CD4-positive, alpha-beta T cell treated with Interleukin-2 at 100 ng/mL for 4 hours (primary cell): ENCODE data around the gene TBC1D22B.

Experiments
- DNase-seq: peaks from one replicate; pipeline ENCODE4 v3.0.0-alpha.2; 2020; ENCODE audit warnings: low spot score

TBC1D22B gene

DNA sequence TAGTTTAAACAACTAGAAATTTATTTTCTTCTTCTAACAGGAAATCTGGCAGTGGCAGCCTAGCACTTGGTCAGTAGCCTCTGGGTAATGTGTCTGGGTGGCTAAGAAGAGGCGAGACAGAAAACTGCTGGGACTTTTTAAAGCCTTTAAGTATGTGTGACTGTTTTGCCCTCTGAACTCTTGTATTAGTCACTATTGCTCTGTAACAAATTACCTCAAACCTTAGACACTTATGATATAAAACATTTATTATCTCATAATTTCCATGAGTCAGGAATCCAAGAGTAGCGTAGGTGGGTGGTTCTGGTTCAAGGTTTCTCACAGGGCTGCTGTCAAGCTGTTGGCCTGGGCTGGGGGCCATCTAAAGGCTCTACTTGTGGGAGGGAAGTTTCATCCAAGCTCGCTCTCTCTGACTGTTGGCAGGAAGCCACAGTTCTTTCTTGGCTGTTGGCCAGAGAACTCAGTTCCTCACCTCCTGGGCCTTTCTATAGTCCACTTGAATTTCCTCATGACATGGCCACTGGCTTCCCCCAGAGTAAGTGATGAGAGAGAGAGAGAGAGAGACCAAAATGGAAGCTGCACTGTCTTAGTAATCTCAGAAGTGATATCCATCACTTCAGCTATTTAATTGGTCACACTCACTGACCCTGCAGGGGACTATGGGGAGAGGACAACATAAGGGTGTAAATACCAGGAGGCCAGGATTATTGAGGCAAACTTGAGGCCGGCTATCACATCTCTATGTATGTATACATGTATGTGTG lies 17.4 kb upstream of the TBC1D22B start:
- peak; percentile 64 for DNase-seq

GRCh38 chr6:37241131-37241530 lies 16.4 kb upstream of the TBC1D22B start:
- DNase-seq: no peak

- DNase-seq: no peak
Observed at GRCh38 chr6:37241775-37242428, 15.7 kb upstream of the TBC1D22B start.

- DNase-seq: no peak
Observed at GRCh38 chr6:37242429-37243052, 15.0 kb upstream of the TBC1D22B start.

- no peak for DNase-seq
Observed at GRCh38 chr6:37243131-37243815, 14.3 kb upstream of the TBC1D22B start.

DNA sequence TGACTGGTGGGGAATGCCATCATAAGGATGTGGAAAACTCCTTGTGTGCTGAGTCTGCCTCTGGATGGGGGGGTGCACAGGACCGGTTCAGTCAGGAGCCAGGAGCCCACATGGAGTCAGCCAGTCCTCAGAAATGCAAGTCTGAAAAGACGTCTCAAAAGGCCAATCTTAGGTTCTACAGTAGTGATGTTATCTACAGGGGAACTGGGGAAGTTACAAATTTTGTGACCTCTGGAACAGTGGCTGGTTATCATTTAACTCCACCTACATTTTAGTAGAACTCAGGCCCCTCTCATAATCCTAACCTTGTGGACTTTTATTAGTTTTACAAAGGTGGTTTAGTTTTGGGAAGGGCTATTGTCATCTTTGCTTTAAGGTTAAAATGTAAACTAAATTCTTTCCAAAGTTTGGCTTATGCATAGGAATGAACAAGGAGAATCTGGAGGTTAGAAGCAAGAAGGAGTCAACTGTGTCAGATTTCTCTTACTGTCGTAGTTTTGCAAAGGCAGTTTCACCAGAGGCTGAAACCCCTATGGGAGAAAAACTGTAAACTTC lies 13.7 kb upstream of the TBC1D22B start:
- no peak for DNase-seq

DNA sequence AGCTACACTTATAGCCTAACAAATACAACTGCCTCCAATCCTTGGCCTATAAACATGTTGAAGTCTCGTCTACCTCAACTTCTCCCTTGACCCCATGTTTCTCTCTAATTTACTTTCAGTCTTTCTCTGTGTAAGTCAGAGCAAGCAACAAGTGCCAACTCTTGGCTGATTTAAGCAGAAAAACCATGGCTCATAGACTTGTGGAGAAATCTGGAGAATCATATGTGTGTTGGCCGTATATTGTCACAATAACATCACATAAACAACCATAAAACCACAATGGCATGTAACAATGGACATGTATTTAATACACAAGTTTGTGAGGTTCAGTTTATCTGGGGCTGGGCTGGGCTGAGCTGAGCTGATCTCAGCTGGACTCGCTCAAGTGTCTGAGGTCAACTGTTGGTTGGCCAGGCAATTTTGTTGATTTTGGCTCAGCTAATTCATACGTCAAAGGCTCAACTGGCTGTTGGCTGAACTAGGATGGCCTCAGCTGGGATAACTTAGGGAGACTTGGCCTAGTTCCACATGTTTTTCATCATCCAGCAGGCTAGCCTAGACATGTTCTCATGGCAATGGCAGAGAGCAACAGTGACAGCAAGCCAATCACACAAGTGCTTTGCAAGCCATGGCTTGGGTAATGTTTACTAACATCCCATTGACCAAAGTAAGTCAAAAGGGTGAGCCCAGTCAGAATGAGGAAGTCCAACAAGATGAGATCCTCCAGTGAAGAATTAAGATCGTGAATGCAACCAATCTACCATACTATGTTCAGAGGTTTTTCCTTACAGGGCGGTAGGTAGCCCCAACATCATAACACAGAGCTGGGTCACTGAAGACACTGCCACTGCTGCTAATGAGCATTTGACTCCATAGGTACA lies 12.9 kb upstream of the TBC1D22B start:
- no peak for DNase-seq

- no peak for DNase-seq
Observed at GRCh38 chr6:37251211-37251780, 6.3 kb upstream of the TBC1D22B start.

GRCh38 chr6:37253486-37254007 lies 4.0 kb upstream of the TBC1D22B start:
- no peak for DNase-seq

GRCh38 chr6:37254881-37255280 lies 2.7 kb upstream of the TBC1D22B start:
- DNase-seq: no peak

DNA sequence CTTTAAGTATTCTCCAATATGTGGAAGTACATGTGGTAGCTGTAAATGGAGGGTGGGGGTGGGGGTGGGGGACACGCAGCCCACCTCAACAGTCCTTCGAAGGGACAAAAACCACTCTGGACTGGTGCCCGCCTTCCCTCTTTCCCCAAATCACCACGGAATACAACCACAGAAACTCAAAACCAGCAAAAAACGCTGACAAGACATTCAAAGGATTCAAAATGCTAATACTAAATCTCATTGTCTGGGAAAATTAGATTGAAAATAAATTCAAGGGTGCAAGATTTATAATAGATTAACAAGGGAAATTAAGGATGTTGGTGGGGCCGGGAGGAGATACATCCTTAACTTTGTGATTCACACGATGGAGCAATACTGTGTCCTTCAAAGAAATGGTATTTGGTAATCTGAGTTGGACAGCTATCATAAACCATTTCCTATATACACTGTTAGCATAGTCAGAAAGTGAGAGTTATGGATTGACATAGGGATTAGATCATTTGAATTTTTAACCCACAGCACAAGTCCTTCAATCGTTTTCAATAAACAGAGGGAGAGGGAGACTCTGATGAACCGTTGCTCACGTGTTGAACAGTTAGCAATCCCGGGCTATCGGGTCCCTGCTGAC lies 766 bp upstream of the TBC1D22B start:
- no peak for DNase-seq

DNA sequence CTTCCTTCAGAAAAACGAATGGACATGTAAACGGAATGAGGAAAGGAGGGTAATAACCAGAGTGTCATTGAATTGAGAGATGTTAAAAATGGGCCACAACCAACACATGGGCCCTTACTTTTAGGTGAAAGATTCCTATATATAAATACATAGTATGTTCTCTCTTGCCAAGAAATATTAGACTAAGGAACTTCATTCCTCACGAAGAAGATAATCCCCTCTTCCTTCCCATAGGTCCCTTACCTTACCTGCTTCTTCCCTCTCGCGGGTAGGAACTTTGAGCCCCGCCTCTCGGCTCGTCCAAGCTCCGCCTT lies 295 bp upstream of the TBC1D22B start:
- no peak for DNase-seq

- DNase-seq: no peak
Observed at GRCh38 chr6:37258405-37259105, 983 bp downstream of the TBC1D22B start.

- peak; percentile 52 for DNase-seq
Observed at GRCh38 chr6:37259191-37259590, 1.6 kb downstream of the TBC1D22B start.

DNA sequence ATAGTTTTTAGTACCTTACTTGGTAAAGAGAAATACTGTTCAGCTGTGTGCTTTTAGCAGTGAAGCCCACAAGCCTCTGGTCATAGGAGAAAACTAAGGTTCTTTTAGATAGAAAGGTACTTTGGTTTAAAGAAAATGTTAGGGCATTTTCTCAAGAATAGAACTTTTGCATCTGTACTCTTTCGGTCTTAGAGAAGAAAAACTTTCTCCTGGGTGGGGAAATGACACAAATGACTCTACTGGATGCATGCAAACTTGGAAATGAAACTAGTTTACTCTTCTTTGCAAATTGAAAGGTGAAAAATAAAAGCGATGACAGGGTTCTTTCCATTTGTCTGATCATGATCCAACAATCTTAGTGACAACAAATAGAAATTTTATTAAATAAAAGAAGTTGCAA lies 2.5 kb downstream of the TBC1D22B start:
- DNase-seq: no peak

GRCh38 chr6:37260444-37260843 lies 2.9 kb downstream of the TBC1D22B start:
- no peak for DNase-seq

GRCh38 chr6:37261198-37261597 lies 3.6 kb downstream of the TBC1D22B start:
- no peak for DNase-seq

DNA sequence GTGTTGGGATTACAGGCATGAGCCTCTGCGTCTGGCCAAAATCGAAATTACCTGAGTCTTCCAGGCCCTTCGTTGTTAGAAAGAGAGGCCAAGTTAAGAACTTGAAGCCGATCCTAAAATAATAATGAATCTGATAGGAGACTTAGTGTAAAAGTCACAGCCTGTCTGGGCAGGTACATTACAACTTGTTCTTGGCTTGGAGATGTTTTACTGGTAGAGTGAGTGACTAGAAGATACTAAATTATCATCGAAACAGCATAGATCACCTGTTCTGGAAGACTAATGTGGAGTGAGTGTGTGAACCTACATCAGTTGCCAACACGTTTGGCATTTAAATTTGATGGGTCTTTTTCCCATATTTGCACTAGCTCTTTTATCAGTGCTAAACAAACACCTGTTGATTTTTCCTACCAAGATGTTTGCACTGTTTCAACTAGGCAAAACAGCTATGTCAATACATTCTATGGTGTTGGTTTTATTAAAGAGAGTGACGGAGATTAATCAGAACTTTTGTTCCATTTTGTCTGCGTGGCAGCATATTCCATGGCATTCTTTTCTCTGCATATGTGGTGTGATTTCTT lies 5.0 kb downstream of the TBC1D22B start:
- no peak for DNase-seq

DNA sequence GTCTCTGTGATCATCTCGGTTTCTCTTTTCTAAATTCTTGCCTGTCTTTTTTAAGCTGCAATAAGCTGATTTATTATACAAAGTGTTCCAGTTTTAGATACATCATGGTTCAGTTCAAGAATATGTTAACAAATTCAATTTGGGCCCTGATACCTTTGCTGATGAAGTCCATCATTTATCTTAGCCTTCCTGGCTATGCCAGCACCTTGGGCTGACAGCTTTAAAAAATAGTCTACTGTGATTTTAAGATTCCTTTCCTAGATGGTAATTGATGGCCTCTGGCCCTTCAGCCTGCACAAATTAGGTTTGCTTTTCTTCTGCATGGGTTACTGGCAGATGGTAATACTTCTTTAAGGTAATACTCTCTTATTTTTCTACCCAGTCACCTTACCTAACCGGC lies 7.4 kb downstream of the TBC1D22B start:
- no peak for DNase-seq
